Measurements from ENCODE around the gene ASCL2. TPM values are rescaled to one million over a fixed set of nuclear protein-coding genes. Genes with fewer than 3 reads are reported as not detected.

The ASCL2 gene
- total RNA-seq, 1 donor = not detected

DNA sequence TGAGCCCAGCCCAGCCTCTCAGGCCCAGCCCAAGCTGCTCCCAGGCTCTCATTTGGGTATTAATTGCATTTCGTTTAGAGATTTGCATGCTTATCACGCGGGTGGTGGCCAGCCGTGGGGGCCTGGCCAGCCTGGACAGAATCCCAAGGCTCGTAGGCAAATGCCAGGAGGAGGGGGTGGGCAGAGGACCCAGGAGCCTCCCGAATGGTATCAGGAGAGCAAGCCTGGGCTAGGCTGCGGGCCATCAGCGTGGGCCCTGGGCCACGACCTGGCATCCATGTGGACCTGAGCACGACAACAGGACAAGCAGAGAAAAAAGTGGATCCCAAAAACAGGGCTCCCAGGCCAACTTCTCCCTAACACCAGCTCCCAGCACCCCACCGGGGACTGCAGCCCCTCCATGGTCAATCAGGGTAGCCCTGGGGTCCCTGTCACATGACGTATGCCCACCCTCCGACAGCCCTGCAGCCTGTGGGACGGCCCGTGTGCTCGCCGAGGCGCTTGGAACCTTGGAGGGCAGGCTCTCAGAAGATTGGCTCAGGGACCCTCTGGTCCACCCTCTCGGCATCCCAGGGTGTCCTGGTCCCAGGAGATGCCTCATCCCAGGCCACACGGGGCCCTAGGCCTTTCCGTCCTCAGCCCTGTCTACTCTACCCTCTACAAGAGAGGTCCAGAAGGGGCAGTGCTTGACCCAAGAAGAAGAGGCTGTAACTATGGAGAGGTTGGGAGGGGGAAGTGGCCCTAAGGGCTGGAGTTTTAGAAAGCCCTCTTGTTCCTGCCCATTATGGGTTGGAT, 8.8 kb downstream of the ASCL2 start:
- DNase-seq (ENCODE audit: low read depth) = no peak
- TF ChIP-seq, protein P1, sequence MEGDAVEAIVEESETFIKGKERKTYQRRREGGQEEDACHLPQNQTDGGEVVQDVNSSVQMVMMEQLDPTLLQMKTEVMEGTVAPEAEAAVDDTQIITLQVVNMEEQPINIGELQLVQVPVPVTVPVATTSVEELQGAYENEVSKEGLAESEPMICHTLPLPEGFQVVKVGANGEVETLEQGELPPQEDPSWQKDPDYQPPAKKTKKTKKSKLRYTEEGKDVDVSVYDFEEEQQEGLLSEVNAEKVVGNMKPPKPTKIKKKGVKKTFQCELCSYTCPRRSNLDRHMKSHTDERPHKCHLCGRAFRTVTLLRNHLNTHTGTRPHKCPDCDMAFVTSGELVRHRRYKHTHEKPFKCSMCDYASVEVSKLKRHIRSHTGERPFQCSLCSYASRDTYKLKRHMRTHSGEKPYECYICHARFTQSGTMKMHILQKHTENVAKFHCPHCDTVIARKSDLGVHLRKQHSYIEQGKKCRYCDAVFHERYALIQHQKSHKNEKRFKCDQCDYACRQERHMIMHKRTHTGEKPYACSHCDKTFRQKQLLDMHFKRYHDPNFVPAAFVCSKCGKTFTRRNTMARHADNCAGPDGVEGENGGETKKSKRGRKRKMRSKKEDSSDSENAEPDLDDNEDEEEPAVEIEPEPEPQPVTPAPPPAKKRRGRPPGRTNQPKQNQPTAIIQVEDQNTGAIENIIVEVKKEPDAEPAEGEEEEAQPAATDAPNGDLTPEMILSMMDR (IDR thresholded peaks at IDR 0.05; ENCODE audit: insufficient read depth, low read length) = no peak
- H3K4me3 ChIP-seq (ENCODE audit: low read depth, low read length) = no peak overlapping the region

DNA sequence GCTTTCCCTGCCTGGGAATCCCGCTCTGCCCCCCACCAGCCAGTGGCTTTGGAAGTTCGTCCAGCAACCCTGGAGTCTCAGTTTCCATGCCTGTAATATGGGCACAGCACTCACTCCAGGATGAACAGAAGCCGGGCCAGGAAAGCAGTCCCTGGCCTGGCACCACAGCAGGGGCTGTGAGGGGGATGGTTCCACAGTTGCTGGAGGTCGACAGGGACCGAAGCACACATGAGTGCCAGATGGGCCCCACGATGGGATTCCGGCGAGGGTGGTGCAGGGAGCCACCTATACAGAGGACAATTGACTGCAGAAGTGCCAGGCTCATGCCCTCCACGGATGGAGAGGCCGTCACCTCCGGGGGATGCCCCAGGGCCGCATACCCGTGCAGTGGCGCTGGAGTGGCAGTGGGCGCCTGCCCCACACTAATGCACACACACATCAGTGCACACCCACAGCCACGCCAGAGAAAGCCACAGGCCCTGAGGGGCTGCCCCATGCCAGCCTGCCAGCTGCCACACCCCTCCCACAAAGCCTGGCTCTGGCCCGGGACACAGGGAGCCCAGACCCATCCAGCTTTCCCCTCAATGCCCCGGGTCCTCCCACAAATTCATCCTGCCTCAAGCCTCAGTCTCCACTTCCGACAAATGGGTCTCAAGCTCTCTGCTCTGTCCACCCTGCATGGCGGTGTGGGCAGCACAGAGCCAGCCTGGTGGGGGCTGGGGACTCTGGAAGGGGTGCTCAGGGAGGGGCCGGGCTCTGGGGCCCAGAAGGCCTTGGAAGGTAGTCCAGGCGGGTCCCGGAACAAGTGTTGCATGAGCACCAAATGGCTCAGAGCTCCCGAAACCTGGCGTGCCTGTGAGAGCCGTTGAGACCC, 9.7 kb downstream of the ASCL2 start:
- no peak overlapping the region for H3K4me3 ChIP-seq (ENCODE audit: low read depth, low read length)
- no peak for DNase-seq (ENCODE audit: low read depth)
- TF ChIP-seq, protein P1 (IDR thresholded peaks at IDR 0.05; ENCODE audit: insufficient read depth, low read length) = no peak

DNA sequence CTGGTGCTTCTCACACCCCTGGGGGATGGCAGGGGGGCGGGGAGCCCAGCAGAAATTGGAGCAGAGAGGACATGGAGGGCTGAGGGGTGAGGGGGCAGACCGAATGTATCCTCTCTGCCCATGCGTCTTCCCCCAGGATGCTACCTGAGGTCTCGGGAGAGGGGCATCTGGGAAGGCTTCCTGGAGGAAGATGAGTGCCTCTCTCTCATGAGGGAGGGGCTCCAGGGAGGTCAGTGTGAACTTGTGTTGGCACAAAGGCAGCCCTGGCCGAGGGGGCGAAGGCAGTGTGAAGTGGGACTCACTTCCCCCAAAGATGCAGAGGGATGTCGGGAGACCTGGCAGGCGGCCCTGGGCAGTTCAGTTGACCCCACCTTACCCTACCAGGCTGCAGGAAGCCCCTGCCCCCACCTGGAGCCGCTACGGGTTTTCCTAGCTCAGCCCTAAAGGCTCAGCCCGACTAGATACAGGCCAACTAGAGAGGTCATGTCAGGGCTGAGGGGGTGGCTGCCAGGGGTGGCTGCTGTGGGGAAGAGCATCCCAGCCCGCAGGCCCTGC, 10.4 kb downstream of the ASCL2 start:
- H3K4me3 ChIP-seq (ENCODE audit: low read depth, low read length) = no peak overlapping the region
- TF ChIP-seq, protein P1 (IDR thresholded peaks at IDR 0.05; ENCODE audit: insufficient read depth, low read length) = no peak
- no peak for DNase-seq (ENCODE audit: low read depth)

DNA sequence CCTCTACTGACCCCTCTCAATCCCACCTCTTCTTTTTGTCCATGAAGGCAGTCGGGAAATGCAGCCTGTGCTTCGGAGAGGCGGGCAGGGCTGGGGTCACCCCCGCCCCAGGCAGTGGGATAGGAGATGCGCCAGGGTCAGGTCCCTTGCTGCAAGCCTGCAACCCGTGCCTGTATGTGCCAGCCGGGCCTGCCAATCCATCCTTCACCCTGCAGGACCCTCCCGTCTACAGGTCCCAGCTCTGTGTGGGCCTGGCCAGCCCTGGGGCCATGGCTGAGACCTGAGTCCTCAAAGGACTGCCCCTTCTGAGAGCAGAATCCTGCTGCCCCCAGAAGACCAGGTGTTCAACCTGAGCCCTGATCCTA, 10.9 kb downstream of the ASCL2 start:
- TF ChIP-seq, protein P1 (IDR thresholded peaks at IDR 0.05; ENCODE audit: insufficient read depth, low read length) = no peak
- no peak for DNase-seq (ENCODE audit: low read depth)
- no peak overlapping the region for H3K4me3 ChIP-seq (ENCODE audit: low read depth, low read length)

DNA sequence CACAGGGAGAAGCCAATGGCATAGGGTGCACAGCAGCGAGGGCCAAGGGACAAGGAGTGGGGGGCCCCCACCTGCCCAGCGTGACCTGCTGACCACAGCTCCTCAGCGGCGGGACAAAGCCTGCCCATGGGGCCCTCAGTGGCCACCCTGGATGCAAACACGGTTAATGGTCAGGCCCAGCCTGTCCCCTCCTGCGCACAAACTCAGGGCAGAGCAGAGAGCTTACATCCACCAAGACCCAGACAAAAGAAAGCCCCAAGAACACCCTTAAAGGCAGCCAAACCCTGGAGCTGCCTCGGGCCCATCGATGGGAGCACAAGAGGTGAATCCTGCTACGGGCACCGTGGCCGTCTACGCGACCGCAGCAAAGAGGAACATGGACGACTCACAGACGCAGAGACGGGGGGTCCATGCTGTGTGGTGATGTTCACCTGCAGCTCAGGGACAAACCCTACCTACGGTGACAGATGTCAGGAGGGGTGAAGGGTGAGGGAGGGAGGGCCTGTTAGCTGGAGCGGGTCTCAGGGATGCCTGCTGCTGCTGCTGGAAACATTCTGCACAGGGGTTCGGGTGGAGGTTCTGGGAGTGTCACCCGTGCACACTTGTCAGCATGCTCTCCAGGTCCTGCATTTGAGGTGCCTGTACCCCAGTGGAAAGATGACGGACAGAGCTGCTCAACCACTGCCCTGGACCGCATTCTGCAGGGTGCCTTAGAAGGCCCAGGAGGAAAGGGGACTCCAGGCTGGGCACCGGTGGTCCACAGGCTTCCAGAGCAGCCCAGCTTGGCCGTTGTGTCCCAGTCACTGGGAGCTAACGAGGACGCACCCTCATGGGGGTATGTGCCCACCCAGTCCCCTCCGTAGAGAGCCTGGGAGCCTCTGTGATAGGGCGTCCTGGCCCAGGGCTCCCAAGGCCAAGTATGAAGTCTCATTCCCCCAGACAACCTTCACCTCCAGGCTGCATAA, 11.6 kb downstream of the ASCL2 start:
- TF ChIP-seq, protein P1 (IDR thresholded peaks at IDR 0.05; ENCODE audit: insufficient read depth, low read length) = no peak
- H3K4me3 ChIP-seq (ENCODE audit: low read depth, low read length) = no peak overlapping the region
- DNase-seq (ENCODE audit: low read depth) = no peak

Measured in fibroblast of the aortic adventitia (primary cell).